ENCODE measurements around the gene GIT2. TPM values are rescaled to one million over a fixed set of nuclear protein-coding genes. Genes with fewer than 3 reads are reported as not detected.

GIT2 gene
- total RNA-seq, 1 donor from 2014 or later = 38.4 TPM

DNA sequence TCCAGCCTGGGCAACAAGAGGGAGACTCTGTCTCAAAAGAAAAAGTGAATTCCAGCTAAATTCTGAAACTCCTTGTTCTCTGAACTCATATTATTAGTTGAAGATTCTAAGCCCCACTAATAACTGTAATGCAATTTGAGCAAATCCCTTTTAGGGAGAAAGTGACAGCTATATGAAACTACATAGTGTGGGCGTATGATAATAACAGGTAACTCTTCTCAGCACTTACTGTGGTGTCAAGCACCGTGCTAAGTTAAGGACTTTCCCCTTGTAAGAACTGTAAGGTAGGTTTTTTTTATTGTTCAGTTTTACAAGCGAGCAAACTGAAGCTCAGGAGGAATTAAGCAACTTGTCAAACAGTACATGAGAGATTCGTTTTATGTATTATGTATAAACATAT, 8.4 kb upstream of the GIT2 start:
- Mint-ChIP-seq H3K27me3 (no peaks in the 10 kb centered on the region), H3K9me3 (no peaks in the 10 kb centered on the region), H3K36me3 (peaks cover 5% of the 10 kb centered on the region), H3K4me1 (ENCODE audit: unreplicated experiment) (peaks cover 12% of the 10 kb centered on the region), H3K4me3 (no peak overlapping the region), H3K27ac (no peak overlapping the region)
- DNase-seq (ENCODE audit: extremely low spot score, unreplicated experiment) = no peak
- TF ChIP-seq, protein P1, sequence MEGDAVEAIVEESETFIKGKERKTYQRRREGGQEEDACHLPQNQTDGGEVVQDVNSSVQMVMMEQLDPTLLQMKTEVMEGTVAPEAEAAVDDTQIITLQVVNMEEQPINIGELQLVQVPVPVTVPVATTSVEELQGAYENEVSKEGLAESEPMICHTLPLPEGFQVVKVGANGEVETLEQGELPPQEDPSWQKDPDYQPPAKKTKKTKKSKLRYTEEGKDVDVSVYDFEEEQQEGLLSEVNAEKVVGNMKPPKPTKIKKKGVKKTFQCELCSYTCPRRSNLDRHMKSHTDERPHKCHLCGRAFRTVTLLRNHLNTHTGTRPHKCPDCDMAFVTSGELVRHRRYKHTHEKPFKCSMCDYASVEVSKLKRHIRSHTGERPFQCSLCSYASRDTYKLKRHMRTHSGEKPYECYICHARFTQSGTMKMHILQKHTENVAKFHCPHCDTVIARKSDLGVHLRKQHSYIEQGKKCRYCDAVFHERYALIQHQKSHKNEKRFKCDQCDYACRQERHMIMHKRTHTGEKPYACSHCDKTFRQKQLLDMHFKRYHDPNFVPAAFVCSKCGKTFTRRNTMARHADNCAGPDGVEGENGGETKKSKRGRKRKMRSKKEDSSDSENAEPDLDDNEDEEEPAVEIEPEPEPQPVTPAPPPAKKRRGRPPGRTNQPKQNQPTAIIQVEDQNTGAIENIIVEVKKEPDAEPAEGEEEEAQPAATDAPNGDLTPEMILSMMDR (conservative IDR thresholded peaks at IDR 0.05) = no peak

DNA sequence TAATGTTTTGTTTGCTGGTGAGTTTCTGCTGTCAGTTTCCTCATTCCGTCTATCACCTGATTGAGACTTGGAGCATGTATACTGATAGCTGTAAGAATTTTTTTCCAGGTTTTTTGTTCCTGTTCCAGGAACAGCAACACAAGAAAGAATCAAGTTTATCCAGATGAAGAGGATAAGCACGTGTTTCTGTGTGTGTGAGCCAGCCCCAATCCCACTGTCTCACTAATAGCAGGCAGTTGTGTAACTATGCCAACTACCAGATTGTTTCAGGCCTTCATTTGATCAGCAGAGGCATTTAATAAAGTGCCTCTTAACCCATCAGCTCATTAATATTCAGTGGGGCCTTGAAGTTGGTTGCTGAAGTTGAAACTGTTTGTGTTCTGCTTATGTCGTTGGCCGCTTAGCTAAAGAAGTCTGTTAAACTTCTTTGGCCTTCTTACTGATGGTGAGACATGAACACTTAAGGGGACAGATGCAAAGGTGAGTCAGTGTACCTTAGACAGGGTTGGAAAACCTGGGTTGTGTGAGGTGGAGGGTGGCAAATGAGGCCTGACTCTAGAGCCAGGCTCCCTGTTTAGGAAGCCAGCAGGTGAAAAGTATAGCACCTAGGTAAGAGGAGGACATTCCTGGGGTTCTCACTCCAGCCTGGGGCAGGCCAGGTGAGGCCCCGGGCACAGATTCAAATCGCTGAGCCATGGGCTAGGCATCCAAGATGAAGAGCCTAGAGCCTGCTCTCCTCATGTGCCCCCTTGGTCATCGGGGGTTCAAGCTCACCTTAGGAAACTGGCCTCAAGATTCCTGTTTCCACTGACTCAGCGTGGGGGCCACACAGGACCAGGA, 6.7 kb upstream of the GIT2 start:
- Mint-ChIP-seq H3K9me3 (no peaks in the 10 kb centered on the region), H3K4me1 (ENCODE audit: unreplicated experiment) (peaks cover 14% of the 10 kb centered on the region), H3K4me3 (no peak overlapping the region), H3K27ac (peak overlapping the region; percentile 57), H3K27me3 (no peaks in the 10 kb centered on the region), H3K36me3 (peaks cover 5% of the 10 kb centered on the region)
- DNase-seq (ENCODE audit: extremely low spot score, unreplicated experiment) = no peak
- TF ChIP-seq, protein P1 (conservative IDR thresholded peaks at IDR 0.05) = no peak

DNA sequence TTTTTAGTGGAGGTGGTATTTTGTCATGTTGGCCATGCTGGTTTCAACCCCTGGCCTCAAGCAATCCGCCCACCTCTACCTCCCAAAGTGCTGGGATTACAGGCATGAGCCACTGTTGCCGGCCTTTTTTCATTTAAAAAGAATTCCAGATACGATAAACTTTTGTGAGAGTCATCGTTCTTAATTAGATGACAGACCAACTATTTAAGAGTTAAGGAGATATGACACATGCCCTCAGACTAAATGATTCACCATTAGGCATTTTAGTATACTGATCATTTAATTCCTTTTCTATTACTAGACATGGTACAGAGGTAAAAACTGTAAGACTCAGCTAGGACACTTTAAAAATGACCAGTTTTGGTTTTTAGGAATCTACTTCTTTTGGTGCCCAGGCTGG, 5.4 kb upstream of the GIT2 start:
- peaks cover 16% of the 10 kb centered on the region for H3K4me1 Mint-ChIP-seq (ENCODE audit: unreplicated experiment)
- TF ChIP-seq, protein P1 (conservative IDR thresholded peaks at IDR 0.05) = no peak
- no peak overlapping the region for H3K27ac Mint-ChIP-seq
- no peaks in the 10 kb centered on the region for H3K27me3 Mint-ChIP-seq
- H3K36me3 Mint-ChIP-seq = peaks cover 5% of the 10 kb centered on the region
- H3K9me3 Mint-ChIP-seq = no peaks in the 10 kb centered on the region
- DNase-seq (ENCODE audit: extremely low spot score, unreplicated experiment) = no peak
- H3K4me3 Mint-ChIP-seq = no peak overlapping the region

DNA sequence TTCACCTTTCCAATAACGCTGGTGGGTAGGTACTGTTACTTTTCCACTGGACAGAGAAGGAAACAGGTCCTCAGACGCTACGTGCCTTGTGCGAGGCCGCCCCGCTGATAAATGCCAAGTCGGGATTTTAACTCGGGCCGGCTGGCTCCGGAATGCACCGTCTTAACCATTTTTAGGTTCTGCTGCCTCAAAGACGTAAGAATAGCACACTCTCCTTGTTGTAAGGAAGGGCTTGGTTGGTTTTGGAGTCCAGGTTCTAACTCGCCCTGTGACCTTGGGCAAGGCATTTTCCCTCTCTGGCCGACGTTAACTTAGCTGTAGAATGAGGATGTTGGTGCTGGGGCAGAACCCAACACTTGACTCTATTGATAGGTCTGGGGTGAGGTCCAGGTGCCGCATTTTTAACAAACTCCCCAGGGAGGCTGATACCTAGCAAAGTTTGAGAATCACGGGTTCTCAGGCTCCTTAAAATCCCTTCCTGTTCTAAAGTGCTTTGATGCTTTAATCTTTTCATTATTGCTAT, 3.9 kb upstream of the GIT2 start:
- Mint-ChIP-seq H3K36me3 (no peaks in the 10 kb centered on the region), H3K4me1 (ENCODE audit: unreplicated experiment) (peaks cover 22% of the 10 kb centered on the region), H3K27me3 (no peaks in the 10 kb centered on the region), H3K4me3 (peak overlapping the region; percentile 100), H3K27ac (peak overlapping the region; percentile 89), H3K9me3 (no peaks in the 10 kb centered on the region)
- TF ChIP-seq, protein P1 (conservative IDR thresholded peaks at IDR 0.05) = no peak
- DNase-seq (ENCODE audit: extremely low spot score, unreplicated experiment) = no peak

DNA sequence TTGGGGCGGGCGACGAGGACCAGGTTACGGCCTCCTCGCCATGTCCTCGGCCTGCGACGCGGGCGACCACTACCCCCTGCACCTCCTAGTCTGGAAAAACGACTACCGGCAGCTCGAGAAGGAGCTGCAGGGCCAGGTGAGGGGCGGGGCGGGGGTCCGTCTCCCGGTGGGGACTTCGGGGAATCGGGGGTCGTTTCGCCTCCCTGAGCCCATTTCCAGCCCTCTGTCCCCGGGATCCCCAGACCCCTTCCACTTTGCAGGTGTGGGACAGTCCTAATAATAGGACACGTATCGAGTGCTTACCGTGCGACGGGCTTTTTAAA, 3.4 kb upstream of the GIT2 start:
- Mint-ChIP-seq H3K27ac (peak overlapping the region; percentile 89), H3K9me3 (no peaks in the 10 kb centered on the region), H3K27me3 (no peaks in the 10 kb centered on the region), H3K4me1 (ENCODE audit: unreplicated experiment) (peaks cover 26% of the 10 kb centered on the region), H3K4me3 (peak overlapping the region; percentile 100), H3K36me3 (no peaks in the 10 kb centered on the region)
- TF ChIP-seq, protein P1 (conservative IDR thresholded peaks at IDR 0.05) = no peak
- no peak for DNase-seq (ENCODE audit: extremely low spot score, unreplicated experiment)

Measured in type B pancreatic cell (in vitro differentiated cells).